CD4-positive, CD25-positive, alpha-beta regulatory T cell (primary cell): Measurements from ENCODE around the gene FGD3. TPM values are rescaled to one million over a fixed set of nuclear protein-coding genes. Genes with fewer than 3 reads are reported as not detected.

Source experiments
- ATAC-seq, 2 donors: fragments of 150-1000 bp; cut with Tn5 transposase; one replicate each; pipeline ENCODE4 v1.10.0; 2021; ENCODE audit warnings: low read depth in 2 of 2, moderate number of reproducible peaks in 2 of 2, moderate library complexity in 1 of 2
- DNase-seq, 3 donors: peaks; one replicate each; pipeline versions ENCODE4 v3.0.0 to v3.0.0-alpha.2; 2012 to 2022; ENCODE audit warnings: mixed read lengths in 1 of 3
- H3K27ac ChIP-seq: one replicate; pipeline ENCODE4 v1.7.0; 2013; ENCODE audit warnings: mild to moderate bottlenecking, low read length; ENCODE audit not compliant: insufficient read depth, poor library complexity, severe bottlenecking
- H3K27me3 ChIP-seq: one replicate; pipeline ENCODE4 v1.7.0; 2013; ENCODE audit warnings: low read length; ENCODE audit not compliant: control insufficient read depth, insufficient read depth
- H3K36me3 ChIP-seq: one replicate; pipeline ENCODE4 v1.7.0; 2013; ENCODE audit warnings: mild to moderate bottlenecking, low read length, moderate library complexity; ENCODE audit not compliant: control insufficient read depth, insufficient read depth
- H3K4me1 ChIP-seq: 2 replicates; pipeline ENCODE4 v1.7.0; 2013; ENCODE audit warnings: mild to moderate bottlenecking, low read length; ENCODE audit not compliant: insufficient read depth, control insufficient read depth, poor library complexity, severe bottlenecking
- H3K4me3 ChIP-seq: one replicate; pipeline ENCODE4 v1.7.0; 2013; ENCODE audit warnings: low read depth, mild to moderate bottlenecking, low read length, moderate library complexity
- H3K9me3 ChIP-seq, 2 experiments: 1 replicate in 1 of 2; 2 replicates in 1 of 2; pipeline ENCODE4 v1.7.0; 2013; ENCODE audit warnings: low read length in 2 of 2, mild to moderate bottlenecking in 1 of 2, moderate library complexity in 1 of 2; ENCODE audit not compliant: control insufficient read depth in 2 of 2
- H3K27ac Mint-ChIP-seq, 3 donors: one replicate each; pipeline ENCODE4 v1.8.0; 2020 to 2022; ENCODE audit warnings: mild to moderate bottlenecking in 3 of 3, mixed read lengths in 3 of 3, moderate library complexity in 2 of 3
- H3K27me3 Mint-ChIP-seq: one replicate; pipeline ENCODE4 v1.8.0; 2022; ENCODE audit warnings: mild to moderate bottlenecking, mixed read lengths
- H3K36me3 Mint-ChIP-seq: one replicate; pipeline ENCODE4 v1.8.0; 2020; ENCODE audit warnings: mixed read lengths
- H3K4me1 Mint-ChIP-seq, 4 donors: one replicate each; pipeline ENCODE4 v1.8.0; 2020 to 2022; ENCODE audit warnings: mixed read lengths in 4 of 4, mild to moderate bottlenecking in 1 of 4
- H3K4me3 Mint-ChIP-seq, 4 donors: one replicate each; pipeline ENCODE4 v1.8.0; 2020 to 2022; ENCODE audit warnings: mild to moderate bottlenecking in 4 of 4, mixed read lengths in 4 of 4, moderate library complexity in 3 of 4
- H3K9me3 Mint-ChIP-seq, 7 donors: one replicate each; pipeline ENCODE4 v1.8.0; 2020 to 2022; ENCODE audit warnings: mixed read lengths in 7 of 7, mild to moderate bottlenecking in 3 of 7, moderate library complexity in 2 of 7
- polyA plus RNA-seq, 4 donors: library from polyadenylated mRNA; unstranded; fragments of 300-500 nt; fragmentation: Illumina TruSeq; gene quantifications; one replicate each; pipeline ENCODE4 v1.2.3, GENCODE V29; 2021
- total RNA-seq: library from RNA; stranded (reverse); gene quantifications from one replicate; pipeline ENCODE4 v1.2.3, GENCODE V29; 2022

The FGD3 gene
- total and polyA plus RNA-seq, 5 donors from 2014 or later = 71.6 to 188 (median 98.1) TPM

GRCh38 chr9:92934321-92934720, 13.0 kb upstream of the FGD3 start:
- Histone ChIP-seq H3K36me3 (no peaks in the 10 kb centered on the region), H3K4me1 (no peaks in the 10 kb centered on the region), H3K27ac (no peak overlapping the region), H3K4me3 (no peak overlapping the region), H3K9me3 (no peaks in the 10 kb centered on the region), H3K27me3 (peaks cover 2% of the 10 kb centered on the region)
- H3K9me3 Mint-ChIP-seq = peaks cover 0 to 8% (median 0%) of the 10 kb centered on the region in 7 donors
- DNase-seq (peak in 1 of 3 donors; percentile 21), ATAC-seq (no peak)
- H3K36me3 Mint-ChIP-seq = no peaks in the 10 kb centered on the region
- H3K4me1 Mint-ChIP-seq = peaks cover 0 to 4% (median 1%) of the 10 kb centered on the region in 4 donors
- H3K27ac Mint-ChIP-seq = no peak overlapping the region
- H3K27me3 Mint-ChIP-seq = peaks cover 54% of the 10 kb centered on the region
- H3K4me3 Mint-ChIP-seq = no peak overlapping the region

- peaks cover 0 to 8% (median 0%) of the 10 kb centered on the region in 7 donors for H3K9me3 Mint-ChIP-seq
These were observed 9.3 kb upstream of the FGD3 start for GRCh38 chr9:92938025-92938424.

DNA sequence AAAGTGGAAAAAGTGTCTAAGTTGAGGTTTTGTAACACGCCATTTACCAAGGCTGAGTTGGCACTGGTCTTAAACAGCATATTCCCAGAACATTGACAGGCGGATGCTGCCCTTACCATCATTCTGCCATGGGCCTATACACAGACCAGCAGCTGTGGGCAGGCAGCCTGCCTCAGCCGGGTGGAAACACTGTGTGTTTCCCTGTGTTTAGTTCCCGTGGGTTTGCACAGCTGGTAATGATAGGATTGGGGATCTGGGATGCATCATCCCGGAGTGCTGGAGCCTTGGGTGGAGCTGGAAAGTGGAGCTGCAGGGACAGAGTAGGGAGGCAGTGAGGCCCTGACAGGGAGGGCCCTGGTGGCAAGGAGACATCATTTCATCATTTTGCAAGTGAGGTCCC, 5.5 kb upstream of the FGD3 start:
- Mint-ChIP-seq H3K36me3 (no peaks in the 10 kb centered on the region), H3K9me3 (peaks cover 0 to 2% (median 0%) of the 10 kb centered on the region in 7 donors), H3K4me3 (peak overlapping the region in 1 of 4 donors; percentile 77), H3K27me3 (peaks cover 28% of the 10 kb centered on the region), H3K4me1 (peaks cover 5 to 20% (median 12%) of the 10 kb centered on the region in 4 donors), H3K27ac (no peak overlapping the region)
- no peak overlapping the region for H3K27ac ChIP-seq
- no peak overlapping the region for H3K4me3 ChIP-seq
- peaks cover 6% of the 10 kb centered on the region for H3K4me1 ChIP-seq
- DNase-seq (no peak), ATAC-seq (no peak)
- H3K36me3 ChIP-seq = no peaks in the 10 kb centered on the region
- no peaks in the 10 kb centered on the region for H3K9me3 ChIP-seq
- H3K27me3 ChIP-seq = no peaks in the 10 kb centered on the region

More at GRCh38 chr9:92938025-92938424, 9.3 kb upstream of the FGD3 start:
- Mint-ChIP-seq H3K36me3 (no peaks in the 10 kb centered on the region), H3K27ac (no peak overlapping the region), H3K4me3 (peak overlapping the region in 1 of 4 donors; percentile 69), H3K4me1 (peaks cover 0 to 10% (median 4%) of the 10 kb centered on the region in 4 donors), H3K27me3 (peaks cover 43% of the 10 kb centered on the region)
- Histone ChIP-seq H3K4me3 (no peak overlapping the region), H3K27ac (no peak overlapping the region), H3K4me1 (no peaks in the 10 kb centered on the region), H3K9me3 (no peaks in the 10 kb centered on the region), H3K27me3 (peaks cover 2% of the 10 kb centered on the region), H3K36me3 (no peaks in the 10 kb centered on the region)
- no peak for ATAC-seq
- no peak for DNase-seq

DNA sequence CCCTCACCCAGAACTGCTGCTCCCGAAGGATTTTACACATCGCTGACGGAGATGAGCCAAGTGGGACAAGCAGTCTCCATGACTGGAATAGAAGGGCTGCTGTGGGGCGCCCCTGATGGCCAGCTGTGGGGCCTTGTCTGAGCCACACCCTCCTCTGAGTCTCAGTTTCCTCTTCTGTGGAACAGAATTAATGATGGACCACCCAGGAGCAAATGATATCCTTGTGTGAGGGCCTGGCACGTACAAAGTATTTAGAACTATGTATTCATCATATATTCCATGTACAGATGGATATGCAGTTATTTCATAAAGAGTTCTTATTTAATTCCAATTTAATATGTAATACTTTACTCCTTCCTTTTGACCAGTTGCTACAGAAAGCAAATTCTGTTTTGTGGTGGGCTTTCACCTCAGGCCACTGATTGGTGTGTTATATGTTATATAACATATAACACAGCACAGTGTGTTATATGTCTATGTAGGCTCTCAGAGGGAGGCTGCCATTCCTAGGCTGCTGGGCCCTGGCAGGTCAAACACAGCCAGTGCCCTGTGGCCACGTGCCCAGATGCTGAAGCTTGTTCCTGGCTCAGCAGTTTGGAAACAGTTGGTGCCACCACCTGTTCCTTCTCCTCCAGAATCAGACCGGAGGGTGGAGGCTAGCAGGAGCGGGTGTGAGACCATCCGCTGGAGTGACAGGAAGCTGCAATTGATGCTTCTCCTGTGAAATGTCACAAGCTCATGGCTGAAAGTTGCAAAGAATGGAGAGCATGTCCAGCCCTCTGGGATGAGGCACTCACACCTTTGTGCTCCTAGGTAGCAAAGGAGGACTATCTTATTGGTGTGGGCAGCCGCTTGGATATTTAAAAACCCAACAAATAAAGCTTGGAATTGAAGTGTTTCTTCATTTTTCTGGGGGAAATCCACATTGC, 4.4 kb upstream of the FGD3 start:
- Histone ChIP-seq H3K36me3 (no peaks in the 10 kb centered on the region), H3K9me3 (no peaks in the 10 kb centered on the region), H3K27me3 (no peaks in the 10 kb centered on the region), H3K4me3 (no peak overlapping the region), H3K4me1 (peaks cover 17% of the 10 kb centered on the region), H3K27ac (no peak overlapping the region)
- DNase-seq (no peak), ATAC-seq (no peak)
- H3K4me1 Mint-ChIP-seq = peaks cover 9 to 25% (median 14%) of the 10 kb centered on the region in 4 donors
- no peak overlapping the region for H3K27ac Mint-ChIP-seq
- peak overlapping the region in 2 of 4 donors; percentile 21 to 63 for H3K4me3 Mint-ChIP-seq
- peaks cover 0 to 2% (median 0%) of the 10 kb centered on the region in 7 donors for H3K9me3 Mint-ChIP-seq
- peaks cover 26% of the 10 kb centered on the region for H3K27me3 Mint-ChIP-seq
- H3K36me3 Mint-ChIP-seq = no peaks in the 10 kb centered on the region

- Histone ChIP-seq H3K4me1 (peaks cover 36% of the 10 kb centered on the region), H3K4me3 (no peak overlapping the region), H3K36me3 (no peaks in the 10 kb centered on the region), H3K9me3 (no peaks in the 10 kb centered on the region), H3K27ac (no peak overlapping the region), H3K27me3 (no peaks in the 10 kb centered on the region)
- ATAC-seq = no peak
- no peaks in the 10 kb centered on the region for H3K36me3 Mint-ChIP-seq
- peaks cover 0 to 2% (median 0%) of the 10 kb centered on the region in 7 donors for H3K9me3 Mint-ChIP-seq
- peak overlapping the region in 1 of 4 donors; percentile 96 for H3K4me3 Mint-ChIP-seq
- H3K27ac Mint-ChIP-seq = no peak overlapping the region
- H3K4me1 Mint-ChIP-seq = peaks cover 15 to 45% (median 27%) of the 10 kb centered on the region in 4 donors
- no peak for DNase-seq
- H3K27me3 Mint-ChIP-seq = peaks cover 15% of the 10 kb centered on the region
These were observed 2.4 kb upstream of the FGD3 start for GRCh38 chr9:92944921-92945320.

DNA sequence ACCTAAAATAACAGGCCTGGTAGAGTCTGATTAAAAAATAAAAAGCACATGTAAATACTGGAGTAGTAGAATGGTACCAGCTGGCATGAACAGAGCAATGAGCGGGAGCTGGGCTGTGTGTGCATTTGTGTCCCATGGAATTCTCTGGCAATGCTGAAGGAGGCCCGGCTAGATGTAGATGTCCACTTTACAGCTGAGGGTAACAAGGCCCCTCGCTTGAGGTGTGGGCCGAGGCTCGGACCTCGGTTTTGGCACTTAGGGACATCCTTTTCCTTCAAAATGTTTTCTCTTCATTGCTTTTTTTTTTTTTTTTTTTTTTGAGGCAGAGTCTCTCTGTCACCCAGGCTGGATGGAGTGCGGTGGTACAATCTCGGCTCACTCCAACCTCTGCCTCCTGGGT, 1.5 kb upstream of the FGD3 start:
- H3K36me3 ChIP-seq = no peaks in the 10 kb centered on the region
- no peak overlapping the region for H3K27ac ChIP-seq
- no peak overlapping the region for H3K4me3 ChIP-seq
- peaks cover 38% of the 10 kb centered on the region for H3K4me1 ChIP-seq
- H3K27me3 Mint-ChIP-seq = peaks cover 14% of the 10 kb centered on the region
- H3K27me3 ChIP-seq = no peaks in the 10 kb centered on the region
- peak overlapping the region in 1 of 3 donors; percentile 16 for H3K27ac Mint-ChIP-seq
- no peaks in the 10 kb centered on the region for H3K9me3 Mint-ChIP-seq
- H3K4me1 Mint-ChIP-seq = peaks cover 15 to 53% (median 30%) of the 10 kb centered on the region in 4 donors
- DNase-seq (no peak), ATAC-seq (no peak)
- no peaks in the 10 kb centered on the region for H3K36me3 Mint-ChIP-seq
- peak overlapping the region in 3 of 4 donors; percentile 33 to 96 (median 67) for H3K4me3 Mint-ChIP-seq
- H3K9me3 ChIP-seq = no peaks in the 10 kb centered on the region

GRCh38 chr9:92948038-92948534, 763 bp downstream of the FGD3 start:
- Histone ChIP-seq H3K4me3 (peak overlapping the region; percentile 90), H3K9me3 (no peaks in the 10 kb centered on the region), H3K4me1 (peaks cover 61% of the 10 kb centered on the region), H3K36me3 (no peaks in the 10 kb centered on the region), H3K27ac (peak overlapping the region; percentile 56), H3K27me3 (no peaks in the 10 kb centered on the region)
- H3K4me1 Mint-ChIP-seq = peaks cover 26 to 72% (median 40%) of the 10 kb centered on the region in 4 donors
- peak overlapping the region; percentile 85 to 98 (median 92) for H3K27ac Mint-ChIP-seq
- peaks cover 3% of the 10 kb centered on the region for H3K36me3 Mint-ChIP-seq
- H3K27me3 Mint-ChIP-seq = peaks cover 11% of the 10 kb centered on the region
- H3K9me3 Mint-ChIP-seq = no peaks in the 10 kb centered on the region
- H3K4me3 Mint-ChIP-seq = peak overlapping the region; percentile 96 to 99 (median 98)
- no peak for ATAC-seq
- DNase-seq = no peak
